Measurements from ENCODE around the gene SYT11. TPM values are rescaled to one million over a fixed set of nuclear protein-coding genes. Genes with fewer than 3 reads are reported as not detected.

The SYT11 gene
- total and polyA plus RNA-seq, 9 of the 15 experiments (the other 6 are each of a cell fraction or from before 2014, with no cell fraction given), result 0.05 to 0.18 (median 0.11) TPM

DNA sequence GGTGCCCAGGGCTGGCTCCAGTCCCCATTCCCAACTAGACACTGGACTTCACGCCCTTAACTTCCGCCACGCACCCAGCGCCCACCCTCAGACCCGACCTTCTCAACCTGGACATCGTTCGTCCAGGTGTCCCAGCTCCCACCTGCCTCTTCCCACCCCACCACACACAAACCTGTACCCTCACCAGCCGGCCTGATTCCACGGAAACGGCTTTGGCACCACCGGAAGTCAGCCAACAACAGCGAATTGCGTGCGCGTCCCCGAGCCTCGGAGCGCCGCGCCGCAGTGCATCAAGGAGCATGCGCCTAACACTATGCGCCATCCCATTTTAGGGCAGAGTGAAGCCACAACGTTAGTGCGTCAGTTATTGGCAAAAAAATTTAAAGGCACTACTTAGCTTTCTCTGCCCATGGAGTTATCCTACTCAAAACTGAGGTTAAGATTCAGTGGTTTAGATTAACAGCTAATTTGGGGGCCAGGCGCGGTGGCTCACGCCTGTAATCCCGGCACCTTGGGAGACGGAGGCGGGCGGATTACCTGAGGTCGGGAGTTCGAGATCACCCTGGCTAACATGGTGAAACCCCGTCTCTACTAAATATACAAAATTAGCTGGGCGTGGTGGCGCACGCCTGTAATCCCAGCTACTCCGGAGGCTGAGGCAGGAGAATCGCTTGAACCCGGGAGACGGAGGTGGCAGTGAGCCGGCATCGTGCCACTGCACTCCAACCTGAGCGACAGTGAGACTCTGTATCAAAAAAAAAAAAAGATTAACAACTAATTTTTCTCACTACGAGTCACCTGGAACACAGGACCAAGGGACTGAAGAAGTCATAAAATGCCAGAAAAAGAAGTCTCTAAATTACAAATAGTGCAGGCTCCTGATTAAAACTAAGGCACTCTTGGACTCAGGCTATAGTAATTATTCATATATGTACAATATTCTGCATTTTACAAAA, 2.1 kb upstream of the SYT11 start, which contains the start of gene GON4L (continued):
- TF ChIP-seq TAF7 (tag; IDR thresholded peaks at IDR 0.05) (peak; percentile 86), PHF8 (IDR thresholded peaks at IDR 0.05; ENCODE audit: borderline replicate concordance, low read length) (peak; percentile 92; the same call in 1 of the 2 replicates), ELF4 (CRISPR knock-in tag; IDR thresholded peaks at IDR 0.05) (peak; percentile 72), TARDBP (IDR thresholded peaks at IDR 0.05) (no peak), CC2D1A (IDR thresholded peaks at IDR 0.05) (peak; percentile 48; the same call in 1 of the 2 replicates), GABPA (tag; conservative IDR thresholded peaks at IDR 0.05; ENCODE audit: low read depth) (peak; percentile 90), NRF1 (conservative IDR thresholded peaks at IDR 0.05 in 1 of 2, IDR thresholded peaks at IDR 0.05 in 1 of 2) (peak; percentile 93 to 95), CBFB (CRISPR knock-in tag; IDR thresholded peaks at IDR 0.05) (0 out of 2 replicates have a peak, but pooled peaks have one; percentile 48), TAF9B (IDR thresholded peaks at IDR 0.05; ENCODE audit: partially characterized antibody) (peak; percentile 86), MYC (IDR thresholded peaks at IDR 0.05; ENCODE audit: low read depth, low read length) (peak; percentile 30; the same call in 1 of the 2 replicates), MYC (CRISPR knock-in tag; IDR thresholded peaks at IDR 0.05; ENCODE audit: borderline replicate concordance, low read depth) (no peak; the same call in 1 of the 2 replicates), L3MBTL2 (IDR thresholded peaks at IDR 0.05) (peak; percentile 61; the same call in 1 of the 2 replicates), HMGN3 (IDR thresholded peaks at IDR 0.05; ENCODE audit: borderline replicate concordance, extremely low read depth, insufficient read length, low read depth, low read length) (peak; percentile 17), ZNF224 (CRISPR knock-in tag; IDR thresholded peaks at IDR 0.05) (no peak), CCNT2 (IDR thresholded peaks at IDR 0.05; ENCODE audit: borderline replicate concordance, extremely low read depth, insufficient read length, low read depth, low read length) (peak; percentile 14), RBFOX2 (IDR thresholded peaks at IDR 0.05; ENCODE audit: low read depth, low read length) (peak; percentile 94), DPF2 (IDR thresholded peaks at IDR 0.05) (0 out of 2 replicates have a peak, but pooled peaks have one; percentile 23), TAF1 (IDR thresholded peaks at IDR 0.05; ENCODE audit: control insufficient read depth, extremely low read depth, insufficient read depth, low read length, severe bottlenecking) (peak; percentile 89), ZNF717 (CRISPR knock-in tag; IDR thresholded peaks at IDR 0.05) (no peak)
- TF ChIP-seq, protein P1, sequence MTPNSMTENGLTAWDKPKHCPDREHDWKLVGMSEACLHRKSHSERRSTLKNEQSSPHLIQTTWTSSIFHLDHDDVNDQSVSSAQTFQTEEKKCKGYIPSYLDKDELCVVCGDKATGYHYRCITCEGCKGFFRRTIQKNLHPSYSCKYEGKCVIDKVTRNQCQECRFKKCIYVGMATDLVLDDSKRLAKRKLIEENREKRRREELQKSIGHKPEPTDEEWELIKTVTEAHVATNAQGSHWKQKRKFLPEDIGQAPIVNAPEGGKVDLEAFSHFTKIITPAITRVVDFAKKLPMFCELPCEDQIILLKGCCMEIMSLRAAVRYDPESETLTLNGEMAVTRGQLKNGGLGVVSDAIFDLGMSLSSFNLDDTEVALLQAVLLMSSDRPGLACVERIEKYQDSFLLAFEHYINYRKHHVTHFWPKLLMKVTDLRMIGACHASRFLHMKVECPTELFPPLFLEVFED (CRISPR knock-in tag; conservative IDR thresholded peaks at IDR 0.05), result peak; percentile 82
- TF ChIP-seq, protein P2, sequence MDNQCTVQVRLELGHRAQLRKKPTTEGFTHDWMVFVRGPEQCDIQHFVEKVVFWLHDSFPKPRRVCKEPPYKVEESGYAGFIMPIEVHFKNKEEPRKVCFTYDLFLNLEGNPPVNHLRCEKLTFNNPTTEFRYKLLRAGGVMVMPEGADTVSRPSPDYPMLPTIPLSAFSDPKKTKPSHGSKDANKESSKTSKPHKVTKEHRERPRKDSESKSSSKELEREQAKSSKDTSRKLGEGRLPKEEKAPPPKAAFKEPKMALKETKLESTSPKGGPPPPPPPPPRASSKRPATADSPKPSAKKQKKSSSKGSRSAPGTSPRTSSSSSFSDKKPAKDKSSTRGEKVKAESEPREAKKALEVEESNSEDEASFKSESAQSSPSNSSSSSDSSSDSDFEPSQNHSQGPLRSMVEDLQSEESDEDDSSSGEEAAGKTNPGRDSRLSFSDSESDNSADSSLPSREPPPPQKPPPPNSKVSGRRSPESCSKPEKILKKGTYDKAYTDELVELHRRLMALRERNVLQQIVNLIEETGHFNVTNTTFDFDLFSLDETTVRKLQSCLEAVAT (IDR thresholded peaks at IDR 0.05), result peak in 1 of 2 experiments; percentile 46; a peak in 2 of 4 replicates
